Left hindlimb (tissue), 1 donor: Measurements from ENCODE around the gene LRRC49.
"Not testable (repeated sequence)": the region's sequence is repeated elsewhere in the genome, so short reads cannot be mapped to it uniquely, and the experiment has no call there.

ENCODE experiments used
- DNase-seq: peaks from one replicate; pipeline ENCODE4 v3.0.0-alpha.2; 2018

The LRRC49 gene, protein sequence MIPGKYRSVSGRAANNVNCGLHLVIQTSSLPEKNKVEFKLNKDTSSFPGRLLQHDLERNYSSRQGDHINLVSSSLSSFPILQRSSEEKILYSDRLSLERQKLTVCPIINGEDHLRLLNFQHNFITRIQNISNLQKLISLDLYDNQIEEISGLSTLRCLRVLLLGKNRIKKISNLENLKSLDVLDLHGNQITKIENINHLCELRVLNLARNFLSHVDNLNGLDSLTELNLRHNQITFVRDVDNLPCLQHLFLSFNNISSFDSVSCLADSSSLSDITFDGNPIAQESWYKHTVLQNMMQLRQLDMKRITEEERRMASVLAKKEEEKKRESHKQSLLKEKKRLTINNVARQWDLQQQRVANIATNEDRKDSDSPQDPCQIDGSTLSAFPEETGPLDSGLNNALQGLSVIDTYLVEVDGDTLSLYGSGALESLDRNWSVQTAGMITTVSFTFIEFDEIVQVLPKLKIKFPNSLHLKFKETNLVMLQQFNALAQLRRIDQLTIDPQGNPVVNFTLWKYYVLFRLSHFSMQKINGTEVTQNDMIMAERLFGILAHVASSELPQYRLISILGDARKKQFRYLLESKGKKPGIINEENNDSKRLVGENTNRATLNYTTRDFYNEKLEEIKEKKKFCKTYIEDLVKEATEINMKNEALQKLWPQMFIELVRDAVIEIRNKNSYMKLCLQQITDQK

DNA sequence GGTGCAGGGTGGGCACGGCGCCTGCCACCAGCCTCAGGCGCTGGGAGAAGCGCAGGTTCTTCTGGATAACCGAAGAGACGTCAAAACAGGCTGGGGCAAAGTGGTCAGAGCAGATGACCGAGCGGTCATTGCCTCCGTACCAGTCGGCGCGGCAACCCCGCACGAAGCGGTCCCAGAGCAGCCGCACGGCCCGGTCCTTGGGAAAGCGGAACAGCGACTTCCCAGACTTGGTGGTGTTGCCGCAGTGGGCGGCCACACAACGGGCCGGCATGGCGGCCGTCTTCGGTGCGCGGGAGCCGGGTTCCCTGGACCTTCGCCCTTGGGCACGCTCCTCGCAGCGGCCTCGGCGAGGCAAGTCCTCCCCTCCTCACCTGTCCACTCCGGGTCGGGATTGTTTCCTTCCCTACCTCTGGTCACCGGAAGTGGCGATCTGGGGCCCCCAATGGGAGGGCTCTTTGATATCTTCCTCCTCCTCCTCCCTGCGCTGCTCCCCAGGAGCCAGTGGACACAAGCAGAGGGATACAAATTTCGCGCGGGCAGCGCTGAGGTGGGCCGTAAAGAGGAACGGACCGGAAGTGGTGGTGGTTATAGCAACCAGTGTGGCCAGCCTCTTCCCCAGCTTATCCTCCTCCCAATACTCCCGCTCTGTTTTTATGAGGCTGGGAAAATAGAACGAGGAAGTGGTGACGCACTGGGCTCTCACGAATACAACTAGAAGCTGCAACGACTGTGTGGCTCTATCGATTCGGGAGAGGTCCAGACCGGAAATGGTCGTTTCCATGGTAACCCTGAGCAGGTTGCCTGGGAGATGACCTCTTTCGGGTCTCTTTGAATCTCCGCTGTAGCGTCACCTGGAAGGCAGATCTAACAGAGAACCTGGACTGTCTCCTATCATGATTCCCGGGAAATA lies at the start of gene LRRC49, which contains the start of gene THAP10:
LRRC49 (plus strand) TSS at position 825 of the 910 bp plus-strand sequence; CDS start at position 894, 69 bp downstream.
THAP10 (minus strand) TSS at position 432 of the 910 bp plus-strand sequence; CDS start at position 271, 161 bp downstream.
- peak; percentile 93 for DNase-seq

GRCh38 chr15:70845602-70846360 lies 46.8 kb upstream of the LRRC49 start:
- no peak for DNase-seq

GRCh38 chr15:70851889-70852288 lies 40.7 kb upstream of the LRRC49 start:
- DNase-seq, result no peak

GRCh38 chr15:70852501-70853317 lies 39.9 kb upstream of the LRRC49 start:
- no peak for DNase-seq

- DNase-seq, result peak; percentile 70
Measured at GRCh38 chr15:70853318-70853972, 39.2 kb upstream of the LRRC49 start.

GRCh38 chr15:70853973-70854665 lies 38.5 kb upstream of the LRRC49 start, which contains the start of gene LARP6:
TSS of gene LARP6 (minus strand) at chr15:70854157. CDS start at chr15:70854088, 69 bp downstream.
- peak; percentile 82 for DNase-seq

DNA sequence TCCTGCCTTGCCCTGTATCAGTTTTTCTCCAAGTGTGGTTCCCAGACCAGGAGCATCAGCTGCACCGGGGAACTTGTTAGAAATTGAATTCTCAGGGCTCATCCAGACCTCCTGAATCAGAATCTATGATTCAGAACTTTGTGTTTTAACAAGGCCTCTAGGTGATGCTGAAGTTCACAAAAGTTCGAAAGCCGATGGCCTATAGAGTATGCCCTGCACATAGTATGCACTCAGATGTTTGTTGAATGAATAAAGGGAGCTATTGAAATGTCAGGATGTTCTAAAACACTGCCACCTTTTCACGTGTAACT lies 38.0 kb upstream of the LRRC49 start:
- no peak for DNase-seq

- DNase-seq, result no peak
Measured at GRCh38 chr15:70855764-70856163, 36.9 kb upstream of the LRRC49 start.

GRCh38 chr15:70856177-70856883 lies 36.3 kb upstream of the LRRC49 start:
- no peak for DNase-seq

- DNase-seq, result peak; percentile 72
Measured at GRCh38 chr15:70856884-70857561, 35.6 kb upstream of the LRRC49 start.

- DNase-seq, result no peak
Measured at GRCh38 chr15:70857562-70858285, 34.9 kb upstream of the LRRC49 start.

- DNase-seq, result not testable (repeated sequence)
Measured at GRCh38 chr15:70858614-70859321, 33.9 kb upstream of the LRRC49 start.

DNA sequence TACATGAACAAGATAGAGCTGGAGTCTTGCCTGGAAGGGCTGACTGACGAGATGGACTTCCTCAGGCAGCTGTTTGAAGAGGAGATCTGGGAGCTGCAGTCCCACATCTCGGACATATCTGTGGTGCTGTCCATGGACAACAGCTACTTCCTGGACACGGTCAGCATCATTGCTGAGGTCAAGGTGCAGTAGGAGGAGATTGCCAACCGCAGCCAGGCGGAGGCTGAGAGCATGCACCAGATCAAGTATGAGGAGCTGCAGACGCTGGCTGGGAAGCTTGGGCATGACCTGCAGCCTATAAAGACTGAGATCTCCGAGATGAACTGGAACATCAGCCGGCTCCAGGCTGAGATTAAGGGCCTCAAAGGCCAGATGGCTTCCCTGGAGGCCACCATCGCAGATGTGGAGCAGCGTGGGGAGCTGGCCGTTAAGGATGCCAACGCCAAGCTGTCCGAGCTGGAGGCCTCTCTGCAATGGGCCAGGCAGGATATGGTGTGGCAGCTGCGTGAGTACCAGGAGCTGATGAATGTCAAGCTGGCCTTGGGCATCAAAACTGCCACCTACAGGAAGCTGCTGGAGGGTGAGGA lies 33.2 kb upstream of the LRRC49 start:
- no peak for DNase-seq

DNA sequence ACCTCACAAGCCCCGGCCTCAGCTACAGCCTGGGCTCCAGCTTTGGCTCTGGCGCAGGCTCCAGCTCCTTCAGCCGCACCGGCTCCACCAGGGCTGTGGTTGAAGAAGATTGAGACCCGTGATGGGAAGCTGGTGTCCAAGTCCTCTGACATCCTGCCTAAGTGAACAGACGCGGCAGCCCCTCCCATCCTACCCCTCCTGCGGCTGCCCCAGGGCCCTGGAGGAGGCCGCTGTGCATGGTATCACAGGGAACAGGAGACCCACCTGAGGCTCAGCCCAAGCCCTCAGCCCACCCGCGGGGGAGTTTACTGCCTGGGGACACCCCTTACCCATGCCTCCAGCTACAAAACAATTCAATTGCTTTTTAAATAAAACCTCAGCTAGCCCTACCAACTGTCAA lies 32.6 kb upstream of the LRRC49 start:
- no peak for DNase-seq

GRCh38 chr15:70863450-70864218 lies 29.0 kb upstream of the LRRC49 start:
- DNase-seq, result no peak

DNA sequence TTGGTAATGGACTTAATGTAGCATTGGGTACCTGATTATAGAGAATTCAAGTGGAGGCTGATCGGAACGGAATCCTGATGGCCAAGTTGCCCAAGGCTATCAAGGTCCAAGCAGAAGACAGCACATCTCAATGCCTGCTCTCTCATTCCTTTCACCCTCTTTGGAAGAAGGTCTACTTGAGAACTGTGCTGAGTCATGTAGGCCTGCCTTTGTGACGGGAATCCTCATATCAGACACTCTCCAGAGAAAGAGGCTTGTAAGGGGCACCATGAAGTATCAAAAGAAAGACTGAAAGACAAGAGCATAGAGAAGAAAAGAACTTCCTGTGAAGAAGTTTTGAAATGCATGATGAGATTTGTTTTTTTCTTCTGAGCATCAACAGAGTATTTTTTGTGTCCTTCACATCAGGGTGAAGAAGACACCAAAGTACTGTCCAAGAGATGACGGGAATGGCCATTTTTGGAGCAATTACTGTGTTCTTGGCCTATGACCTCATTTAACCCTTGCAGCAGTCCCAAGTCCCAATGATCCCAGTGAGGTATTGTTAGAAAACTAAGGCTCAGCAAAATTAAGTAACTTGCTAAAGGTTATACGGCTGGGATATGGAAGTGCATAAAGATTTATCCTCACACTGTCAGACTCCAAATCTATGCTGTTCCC lies 25.5 kb upstream of the LRRC49 start:
- no peak for DNase-seq
